Endothelial cell of umbilical vein (primary cell): ENCODE results near the gene ZBTB20.

ENCODE experiments used
- EZH2 ChIP-seq: IDR thresholded peaks from 2 replicates; pipeline ENCODE4 v1.6.1; 2012; ENCODE audit warnings: borderline replicate concordance, low read depth, mild to moderate bottlenecking, moderate library complexity, low read length, inconsistent platforms; ENCODE audit not compliant: severe bottlenecking
- FOS ChIP-seq: IDR thresholded peaks from 2 replicates; pipeline ENCODE4 v1.6.1; 2011; ENCODE audit warnings: mild to moderate bottlenecking, low read length, moderate library complexity, borderline replicate concordance; ENCODE audit not compliant: insufficient read depth
- GATA2 ChIP-seq: IDR thresholded peaks from 2 replicates; pipeline ENCODE4 v1.7.0; 2011; ENCODE audit warnings: low read depth, mild to moderate bottlenecking, moderate library complexity, mixed read lengths, low read length; ENCODE audit not compliant: insufficient read length, insufficient read depth
- JUN ChIP-seq: IDR thresholded peaks from 2 replicates; pipeline ENCODE4 v1.6.1; 2011; ENCODE audit warnings: borderline replicate concordance, low read depth; ENCODE audit not compliant: insufficient read length, insufficient read depth
- MAX ChIP-seq: IDR thresholded peaks from 2 replicates; pipeline ENCODE4 v1.6.1; 2011; ENCODE audit not compliant: insufficient read depth, insufficient read length
- POLR2A ChIP-seq: IDR thresholded peaks from 2 replicates; pipeline ENCODE4 v1.6.1; 2012; ENCODE audit warnings: low read depth, mild to moderate bottlenecking, control low read depth, low read length
- POLR2AphosphoS5 ChIP-seq: IDR thresholded peaks from 2 replicates; pipeline ENCODE4 v1.6.1; 2012; ENCODE audit warnings: low read depth, mild to moderate bottlenecking, control low read depth, low read length, moderate library complexity; ENCODE audit not compliant: insufficient read depth
- TF ChIP-seq, protein P1 (sequence below), 2 donors: IDR thresholded peaks; 1 replicate in 1 of 2; 2 replicates in 1 of 2; pipeline ENCODE4 v1.5.1; 2011; ENCODE audit warnings: low read length in 2 of 2, mild to moderate bottlenecking in 2 of 2, moderate library complexity in 2 of 2, control low read depth in 1 of 2, inconsistent platforms in 1 of 2, low read depth in 1 of 2; ENCODE audit not compliant: insufficient read depth in 1 of 2; ENCODE audit errors: extremely low read depth in 1 of 2

DNA sequence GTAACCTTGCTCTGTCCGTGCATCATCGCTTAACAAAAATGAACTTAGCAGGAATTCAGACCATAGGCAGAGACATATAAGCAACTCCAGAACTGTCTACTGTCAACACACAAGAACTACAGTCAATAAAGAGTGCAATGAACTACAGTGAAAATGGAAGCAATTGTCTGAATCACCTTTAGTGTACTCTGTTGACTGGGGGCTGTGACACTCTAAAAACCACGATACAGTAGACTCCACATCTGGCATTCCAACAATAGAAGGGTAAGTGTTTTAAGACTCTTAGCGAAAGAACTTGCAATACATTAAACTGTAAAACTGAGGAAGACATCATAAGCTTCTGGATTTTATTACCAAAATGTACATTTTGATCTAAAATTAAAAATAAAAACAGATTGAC lies 347.3 kb downstream of the ZBTB20 start:
- TF ChIP-seq, protein P1, sequence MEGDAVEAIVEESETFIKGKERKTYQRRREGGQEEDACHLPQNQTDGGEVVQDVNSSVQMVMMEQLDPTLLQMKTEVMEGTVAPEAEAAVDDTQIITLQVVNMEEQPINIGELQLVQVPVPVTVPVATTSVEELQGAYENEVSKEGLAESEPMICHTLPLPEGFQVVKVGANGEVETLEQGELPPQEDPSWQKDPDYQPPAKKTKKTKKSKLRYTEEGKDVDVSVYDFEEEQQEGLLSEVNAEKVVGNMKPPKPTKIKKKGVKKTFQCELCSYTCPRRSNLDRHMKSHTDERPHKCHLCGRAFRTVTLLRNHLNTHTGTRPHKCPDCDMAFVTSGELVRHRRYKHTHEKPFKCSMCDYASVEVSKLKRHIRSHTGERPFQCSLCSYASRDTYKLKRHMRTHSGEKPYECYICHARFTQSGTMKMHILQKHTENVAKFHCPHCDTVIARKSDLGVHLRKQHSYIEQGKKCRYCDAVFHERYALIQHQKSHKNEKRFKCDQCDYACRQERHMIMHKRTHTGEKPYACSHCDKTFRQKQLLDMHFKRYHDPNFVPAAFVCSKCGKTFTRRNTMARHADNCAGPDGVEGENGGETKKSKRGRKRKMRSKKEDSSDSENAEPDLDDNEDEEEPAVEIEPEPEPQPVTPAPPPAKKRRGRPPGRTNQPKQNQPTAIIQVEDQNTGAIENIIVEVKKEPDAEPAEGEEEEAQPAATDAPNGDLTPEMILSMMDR (IDR thresholded peaks at IDR 0.05; ENCODE audit: extremely low read depth in 1 of 2, insufficient read depth in 1 of 2, low read depth in 1 of 2, low read length in 2 of 2), result no peak
- TF ChIP-seq JUN, result no peak
- TF ChIP-seq POLR2A, result no peak
- TF ChIP-seq EZH2, result no peak
- TF ChIP-seq POLR2AphosphoS5, result no peak
- TF ChIP-seq GATA2, result no peak
- TF ChIP-seq FOS, result no peak
- TF ChIP-seq MAX, result no peak
